SK-N-DZ (cell line): ENCODE data around the gene STX18.
A peak's percentile ranks its signal among the peaks of the same experiment; 100 is the strongest.
"Not testable (repeated sequence)": the region's sequence is repeated elsewhere in the genome, so short reads cannot be mapped to it uniquely, and the experiment has no call there.

Experiments
- DNase-seq: peaks from one replicate; pipeline ENCODE4 v3.0.0-alpha.2; 2015; ENCODE audit warnings: low spot score

The STX18 gene

DNA sequence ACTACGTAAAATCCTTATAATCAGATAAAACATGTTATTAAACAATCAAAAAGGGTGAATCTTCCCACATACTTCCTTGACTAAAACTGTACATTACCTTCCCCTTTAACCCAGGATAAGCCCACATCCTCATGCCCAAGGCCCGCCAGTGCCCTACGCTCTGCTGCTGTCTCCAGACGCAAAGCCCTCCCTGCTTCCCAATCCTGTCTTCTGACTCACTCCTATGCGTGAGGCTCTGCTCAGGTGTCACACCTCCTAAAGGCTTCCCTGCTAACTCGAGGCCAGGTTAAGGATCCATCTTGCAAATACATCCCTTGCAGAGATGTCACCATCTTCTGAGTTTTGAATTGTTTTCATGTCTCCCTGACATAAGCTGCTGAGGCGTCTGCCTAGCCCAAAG lies 61.6 kb downstream of the STX18 start:
- DNase-seq, result no peak

DNA sequence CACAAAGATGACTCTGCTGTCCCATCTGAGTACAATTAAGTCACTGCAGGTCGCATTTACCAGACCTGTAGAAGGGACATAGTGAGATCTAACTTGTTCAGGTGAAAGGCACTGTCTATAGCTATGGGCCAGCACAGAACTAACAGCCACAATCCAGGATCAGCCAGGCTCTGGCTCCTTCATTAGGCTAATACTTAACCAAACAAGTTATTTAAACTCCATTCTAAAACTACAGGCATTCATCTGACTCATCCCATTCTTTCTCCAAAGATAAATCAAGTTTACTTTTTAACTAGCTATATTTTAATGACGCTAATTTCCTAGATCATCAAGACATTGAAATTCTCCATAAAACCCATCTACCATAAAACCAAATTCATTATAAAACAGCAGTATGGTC lies 62.5 kb downstream of the STX18 start:
- no peak for DNase-seq

DNA sequence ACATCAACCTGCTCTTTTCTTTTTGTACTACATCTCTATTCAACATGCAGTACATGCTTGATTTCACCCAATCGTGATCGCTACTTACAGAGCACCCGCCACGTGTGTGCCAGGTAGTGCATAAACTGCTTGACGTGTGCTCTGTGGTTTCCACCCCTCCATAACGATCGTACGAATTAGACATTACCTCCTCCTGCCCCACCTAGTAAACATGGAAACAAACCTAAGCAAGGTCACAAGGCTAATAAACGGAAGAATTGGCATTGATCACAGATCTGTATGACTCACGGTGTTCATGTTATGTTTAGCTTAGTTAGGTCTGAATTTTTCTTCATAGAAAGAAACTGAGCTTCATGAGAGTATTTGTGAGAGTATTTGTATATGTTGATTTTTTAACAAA lies 64.1 kb downstream of the STX18 start:
- DNase-seq, result no peak

DNA sequence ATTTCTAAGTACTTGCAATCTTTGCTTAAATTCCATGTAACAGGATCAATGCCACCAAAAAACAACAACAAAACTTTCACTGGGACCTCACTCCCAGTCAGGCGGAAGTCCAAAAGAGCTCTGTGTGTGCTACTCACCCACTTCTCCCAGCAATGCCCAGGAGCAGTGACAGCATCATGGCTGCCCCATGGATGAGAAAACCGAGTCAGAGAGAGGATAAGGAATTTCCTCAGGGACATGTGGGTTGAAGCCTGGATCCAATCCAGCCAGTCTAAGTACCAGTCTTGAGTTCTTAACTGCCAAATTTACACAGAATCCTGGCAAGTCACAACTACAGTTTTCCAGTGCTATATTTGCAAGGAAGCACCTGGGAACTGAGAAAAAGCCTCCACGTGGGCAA lies 64.5 kb downstream of the STX18 start:
- no peak for DNase-seq

DNA sequence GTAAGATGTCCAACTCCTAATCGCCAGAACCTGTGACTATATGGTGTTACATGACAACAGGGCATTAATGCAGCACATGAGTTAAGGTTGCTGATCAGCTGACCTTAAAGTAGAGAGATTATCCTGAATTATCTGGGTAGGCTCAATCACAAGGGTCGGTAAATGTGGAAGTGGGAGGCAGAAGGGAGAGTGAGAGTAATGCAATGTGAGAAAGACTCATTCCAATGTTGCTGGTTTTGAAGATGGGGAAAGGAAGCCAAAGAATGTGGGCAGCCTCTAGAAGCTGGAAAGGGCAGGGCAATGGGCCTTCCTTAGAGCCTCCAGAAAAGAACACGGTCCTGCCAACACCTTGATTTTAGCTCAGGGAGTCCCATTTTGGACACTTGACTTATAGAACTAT lies 67.4 kb downstream of the STX18 start:
- no peak for DNase-seq

DNA sequence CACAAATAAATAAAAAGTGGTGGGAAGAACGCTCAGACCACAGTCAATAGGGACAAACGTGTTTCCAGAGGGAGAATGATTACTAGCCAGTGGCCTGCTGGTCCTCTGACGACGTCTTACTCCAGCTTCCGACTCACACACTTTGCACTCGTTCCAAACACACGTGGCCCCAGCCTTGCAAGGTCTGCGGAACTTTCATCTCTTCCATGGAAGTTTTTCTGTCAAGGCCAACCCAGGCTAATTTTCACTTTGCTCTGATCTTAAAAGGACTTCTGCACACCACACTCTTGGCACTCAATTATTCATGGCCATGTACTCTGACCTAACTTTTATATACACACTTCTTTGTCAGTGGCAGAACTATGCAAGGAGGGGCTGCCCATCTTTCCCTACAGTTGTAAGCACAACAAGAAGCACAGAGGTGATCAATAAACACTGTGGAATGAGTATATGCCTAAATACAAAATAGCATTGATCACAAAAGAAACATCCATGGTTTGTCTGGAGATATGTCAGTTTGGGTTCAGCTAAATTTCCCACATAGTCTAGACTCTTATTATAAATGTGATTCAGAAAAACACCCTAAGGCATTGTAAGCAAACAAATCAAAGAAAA lies 69.4 kb downstream of the STX18 start:
- DNase-seq, result no peak

DNA sequence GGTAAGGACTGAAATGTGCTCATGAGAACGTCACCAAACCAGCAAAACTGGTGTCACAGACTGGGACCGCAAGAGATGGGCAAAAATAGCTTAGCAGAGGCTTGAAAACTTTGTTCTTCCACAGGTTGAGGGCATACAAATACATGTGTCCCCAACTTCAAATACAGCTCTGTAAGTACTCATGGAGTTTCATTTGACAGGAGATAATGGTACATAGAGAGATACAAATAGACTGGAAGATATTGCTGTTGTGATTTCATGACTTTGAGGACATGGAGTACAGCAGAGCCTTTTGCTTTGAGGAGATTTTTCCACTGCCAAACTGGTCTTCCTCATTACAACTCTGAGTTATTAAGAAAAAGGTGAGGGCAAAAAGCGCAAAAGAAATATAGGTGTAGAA lies 70.7 kb downstream of the STX18 start:
- no peak for DNase-seq

GRCh38 chr4:4470208-4470607 lies 71.6 kb downstream of the STX18 start:
- no peak for DNase-seq

- DNase-seq, result not testable (repeated sequence)
Observed at GRCh38 chr4:4465238-4465637, 76.6 kb downstream of the STX18 start.

GRCh38 chr4:4462970-4463369 lies 78.9 kb downstream of the STX18 start:
- no peak for DNase-seq

GRCh38 chr4:4461850-4462249 lies 80.0 kb downstream of the STX18 start:
- DNase-seq, result peak; percentile 84

DNA sequence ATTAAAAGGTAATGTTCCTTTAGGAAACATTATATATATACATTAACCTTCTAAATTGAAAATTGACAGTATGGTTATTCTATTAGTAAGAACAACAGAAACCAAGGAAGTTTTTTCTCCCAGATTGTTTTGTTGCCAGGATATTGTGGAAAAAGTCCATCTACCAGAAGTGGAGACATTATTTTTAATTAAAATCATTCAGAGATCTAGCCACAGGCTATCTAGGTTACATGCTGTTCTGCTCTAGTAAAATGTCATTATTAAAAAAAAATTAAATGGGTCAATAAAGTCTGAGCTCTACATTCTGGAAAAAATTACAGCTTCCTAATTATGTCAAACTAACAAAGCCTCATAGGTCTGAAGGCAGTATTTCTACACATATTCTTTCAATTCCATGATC lies 80.7 kb downstream of the STX18 start:
- no peak for DNase-seq

DNA sequence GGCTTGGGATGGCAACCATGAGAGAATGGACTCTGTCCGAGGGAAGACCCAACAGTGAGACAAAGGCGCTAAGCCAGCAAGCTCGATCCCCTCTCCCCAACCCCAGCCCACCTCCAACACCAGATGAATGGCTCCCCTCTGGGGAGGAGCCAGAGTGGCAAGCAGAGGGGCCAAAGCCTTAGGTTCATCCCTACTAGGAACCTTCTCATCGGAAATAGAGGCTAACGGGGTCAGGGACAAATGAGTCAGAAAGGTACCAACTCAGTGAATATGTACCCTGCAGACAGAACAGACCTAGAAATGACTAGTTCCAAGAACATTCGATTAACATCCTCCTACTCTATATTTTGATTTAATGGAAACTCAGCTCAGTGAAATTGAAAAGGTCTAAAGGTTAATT lies 81.1 kb downstream of the STX18 start:
- no peak for DNase-seq

DNA sequence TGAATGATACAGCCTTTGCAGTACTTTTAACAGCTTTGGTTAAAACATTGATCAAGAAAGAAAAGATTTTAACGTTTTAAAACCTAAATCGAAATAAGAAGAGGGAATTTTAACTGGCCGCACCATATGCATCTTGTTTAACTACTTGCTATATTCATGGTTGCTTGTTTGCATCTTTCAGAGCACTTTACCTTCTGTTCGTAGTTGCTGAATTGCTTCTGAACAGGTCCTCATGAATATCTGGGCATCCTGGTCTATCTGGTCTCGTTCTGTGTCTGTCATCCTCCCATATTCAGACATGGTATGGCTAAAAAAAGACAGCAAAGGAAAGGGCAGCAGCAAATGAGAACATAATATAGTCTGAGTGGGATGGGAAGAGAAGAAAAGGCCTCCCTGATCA lies 82.7 kb downstream of the STX18 start:
- no peak for DNase-seq

DNA sequence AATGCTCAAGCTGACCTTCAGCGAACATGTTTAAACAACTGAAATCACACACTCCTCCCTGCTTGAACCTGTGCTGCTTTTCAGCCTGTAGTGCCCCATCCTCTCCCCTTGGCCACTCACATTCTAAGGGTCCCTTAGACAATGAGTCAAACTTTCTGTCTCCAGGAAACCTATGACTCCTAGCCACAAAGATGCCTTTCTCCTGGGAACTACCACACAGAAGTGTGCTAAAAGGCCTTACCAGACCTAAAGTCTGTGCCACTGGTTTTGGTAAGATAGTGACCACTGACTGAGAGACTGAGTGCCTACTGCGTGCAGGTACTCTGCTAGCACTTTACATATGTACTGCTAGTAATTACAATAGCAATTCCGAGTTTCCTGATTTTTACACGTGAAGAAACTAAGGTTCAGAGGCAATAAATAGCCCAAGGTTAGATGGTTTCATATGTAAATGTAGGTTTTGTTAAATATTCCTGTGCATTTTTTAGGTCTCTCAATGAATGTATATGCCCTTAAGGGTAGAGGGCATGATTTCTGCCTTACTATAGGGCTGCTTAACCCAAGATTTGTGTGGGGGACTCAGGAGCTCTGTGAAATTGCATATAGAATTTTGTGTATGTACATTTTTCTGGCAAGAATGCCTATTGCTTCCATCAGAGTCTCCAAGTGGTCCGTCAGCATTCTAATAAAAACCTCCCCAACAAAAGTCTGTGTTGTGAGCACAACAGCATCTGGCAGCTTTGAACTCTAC lies 83.9 kb downstream of the STX18 start:
- no peak for DNase-seq

- DNase-seq, result no peak
Observed at GRCh38 chr4:4456816-4457578, 84.9 kb downstream of the STX18 start.

DNA sequence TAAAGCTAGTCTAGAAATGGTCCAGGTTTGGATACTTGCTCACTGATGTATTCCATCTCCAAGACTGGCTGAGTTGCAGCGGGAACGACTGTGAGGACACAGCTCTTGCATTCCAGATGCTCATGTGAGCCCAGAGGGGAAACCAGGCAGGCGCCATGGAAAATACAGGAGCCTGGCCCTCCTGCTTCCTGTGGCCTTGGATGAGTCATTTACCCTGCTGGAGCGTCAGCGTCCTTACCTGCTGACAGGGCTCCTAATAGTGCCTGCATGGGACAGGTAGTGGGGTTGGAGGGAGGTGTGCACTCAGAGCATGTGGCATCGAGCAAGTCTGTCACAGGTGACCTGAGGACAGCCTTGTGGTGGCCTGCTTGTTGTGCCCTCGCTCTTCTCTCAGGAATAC lies 85.5 kb downstream of the STX18 start:
- no peak for DNase-seq

- no peak for DNase-seq
Observed at GRCh38 chr4:4455210-4455865, 86.5 kb downstream of the STX18 start.

DNA sequence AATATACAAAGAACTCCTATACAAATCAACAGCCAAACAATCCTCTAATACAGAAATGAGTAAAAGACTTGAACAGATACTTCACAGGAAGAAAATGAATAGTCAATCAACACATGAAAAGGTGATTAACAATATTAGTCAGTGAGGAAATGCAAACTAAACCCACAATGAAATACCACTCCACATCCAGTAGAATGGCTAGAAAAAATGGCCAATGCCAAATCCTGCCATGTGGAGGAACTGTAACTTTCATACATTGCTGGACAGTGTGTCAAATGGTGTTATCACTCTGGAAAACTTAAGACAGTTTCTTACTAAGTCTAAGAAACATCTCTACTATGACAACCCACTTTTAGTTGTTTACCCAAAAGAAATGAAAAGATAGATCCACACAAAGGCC lies 95.4 kb downstream of the STX18 start:
- DNase-seq, result no peak

- no peak for DNase-seq
Observed at GRCh38 chr4:4443821-4444220, 98.0 kb downstream of the STX18 start.

GRCh38 chr4:4440333-4441061 lies 101.4 kb downstream of the STX18 start:
- DNase-seq, result no peak

- no peak for DNase-seq
Observed at GRCh38 chr4:4439782-4440181, 102.1 kb downstream of the STX18 start.
